DOHH2 (cell line): ENCODE measurements around the gene ATF7IP.

Experiments used
- H3F3A ChIP-seq: fragments of 200-600 bp; sonication (generic), shearing (Covaris generic); 2 replicates; pipeline ENCODE4 v1.6.0; 2016; ENCODE audit warnings: antibody characterized with exemption, mild to moderate bottlenecking; ENCODE audit not compliant: control insufficient read depth, insufficient read depth
- H3K27ac ChIP-seq: fragments of 200-600 bp; sonication (generic); 2 replicates; pipeline ENCODE4 v1.5.1; 2014; ENCODE audit warnings: low read depth, mild to moderate bottlenecking, low read length, moderate library complexity
- H3K27me3 ChIP-seq: fragments of 200-600 bp; sonication (generic); 2 replicates; pipeline ENCODE4 v1.6.1; 2014; ENCODE audit warnings: mild to moderate bottlenecking, low read length, mixed read lengths; ENCODE audit not compliant: control insufficient read depth
- H3K36me3 ChIP-seq: fragments of 200-600 bp; sonication (generic); 2 replicates; pipeline ENCODE4 v1.6.1; 2014; ENCODE audit warnings: mild to moderate bottlenecking, low read length, moderate library complexity, mixed read lengths; ENCODE audit not compliant: control insufficient read depth
- H3K4me1 ChIP-seq: fragments of 200-600 bp; sonication (generic); 2 replicates; pipeline ENCODE4 v1.6.1; 2014; ENCODE audit warnings: mild to moderate bottlenecking, low read length, mixed read lengths; ENCODE audit not compliant: control insufficient read depth
- H3K4me2 ChIP-seq: fragments of 200-600 bp; sonication (generic); 2 replicates; pipeline ENCODE4 v1.6.0; 2014; ENCODE audit warnings: mild to moderate bottlenecking, low read length, moderate library complexity
- H3K4me3 ChIP-seq: fragments of 200-600 bp; sonication (generic); 2 replicates; pipeline ENCODE4 v1.5.1; 2014; ENCODE audit warnings: mild to moderate bottlenecking, low read length, mixed read lengths
- H3K79me2 ChIP-seq: fragments of 200-600 bp; sonication (generic); 2 replicates; pipeline ENCODE4 v1.6.1; 2014; ENCODE audit warnings: mild to moderate bottlenecking, low read length, mixed read lengths; ENCODE audit not compliant: control insufficient read depth
- H3K9me2 ChIP-seq: fragments of 200-600 bp; sonication (generic); replicated peaks from 2 replicates; pipeline ENCODE4 v1.6.1; 2014; ENCODE audit warnings: mild to moderate bottlenecking, low read length, mixed read lengths; ENCODE audit not compliant: control insufficient read depth
- H3K9me3 ChIP-seq: fragments of 200-600 bp; sonication (generic); 2 replicates; pipeline ENCODE4 v1.6.1; 2014; ENCODE audit warnings: antibody characterized with exemption, low read length, mixed read lengths; ENCODE audit not compliant: control insufficient read depth, insufficient read depth
- H4K20me1 ChIP-seq: fragments of 200-600 bp; sonication (generic); 2 replicates; pipeline ENCODE4 v1.6.0; 2014; ENCODE audit warnings: low read depth, mild to moderate bottlenecking, antibody characterized with exemption, low read length, moderate library complexity; ENCODE audit not compliant: control insufficient read depth, insufficient read depth
- CTCF ChIP-seq: fragments of 200-600 bp; sonication (generic); IDR thresholded peaks from one replicate; pipeline ENCODE4 v1.5.1; 2014; ENCODE audit warnings: antibody characterized with exemption, mild to moderate bottlenecking, low read depth, low read length; ENCODE audit not compliant: poor library complexity, severe bottlenecking
- EZH2phosphoT487 ChIP-seq: fragments of 200-600 bp; sonication (generic); IDR thresholded peaks from 2 replicates; pipeline ENCODE4 v1.6.1; 2017; ENCODE audit warnings: borderline replicate concordance, mild to moderate bottlenecking, antibody characterized with exemption, low read length, moderate library complexity, mixed read lengths

Gene ATF7IP

GRCh38 chr12:14431975-14432374 lies 66.5 kb downstream of the ATF7IP start:
- Histone ChIP-seq H3K4me3 (no peak overlapping the region), H3K79me2 (peaks cover 66% of the 10 kb centered on the region), H3K27ac (no peak overlapping the region), H3K36me3 (peaks cover 57% of the 10 kb centered on the region), H3K9me2 (no peaks in the 10 kb centered on the region), H3K27me3 (no peaks in the 10 kb centered on the region), H4K20me1 (no peaks in the 10 kb centered on the region), H3K4me2 (no peak overlapping the region), H3K4me1 (no peaks in the 10 kb centered on the region), H3F3A (0 out of 2 replicates have a peak, but pooled peaks cover 2% of the 10 kb centered on the region), H3K9me3 (peaks cover 6% of the 10 kb centered on the region; the same call in 1 of the 2 replicates)
- TF ChIP-seq CTCF = no peak
- TF ChIP-seq EZH2phosphoT487 = no peak

GRCh38 chr12:14435627-14436026 lies 70.1 kb downstream of the ATF7IP start:
- no peaks in the 10 kb centered on the region for H4K20me1 ChIP-seq
- no peaks in the 10 kb centered on the region for H3K27me3 ChIP-seq
- no peaks in the 10 kb centered on the region for H3K9me3 ChIP-seq
- H3K27ac ChIP-seq = no peak overlapping the region
- H3F3A ChIP-seq = 0 out of 2 replicates have a peak, but pooled peaks cover 2% of the 10 kb centered on the region
- no peak overlapping the region for H3K4me2 ChIP-seq
- peaks cover 51% of the 10 kb centered on the region for H3K36me3 ChIP-seq
- H3K79me2 ChIP-seq = peaks cover 29% of the 10 kb centered on the region
- H3K4me1 ChIP-seq = no peaks in the 10 kb centered on the region
- H3K4me3 ChIP-seq = no peak overlapping the region
- no peaks in the 10 kb centered on the region for H3K9me2 ChIP-seq
- TF ChIP-seq CTCF (no peak), EZH2phosphoT487 (no peak)

GRCh38 chr12:14442221-14442881 lies 76.9 kb downstream of the ATF7IP start:
- Histone ChIP-seq H3F3A (no peaks in the 10 kb centered on the region), H3K79me2 (no peaks in the 10 kb centered on the region; the same call in 1 of the 2 replicates), H3K27me3 (no peaks in the 10 kb centered on the region), H3K36me3 (peaks cover 49% of the 10 kb centered on the region), H3K27ac (no peak overlapping the region), H3K4me3 (no peak overlapping the region), H3K4me2 (no peak overlapping the region), H4K20me1 (no peaks in the 10 kb centered on the region), H3K4me1 (no peaks in the 10 kb centered on the region), H3K9me3 (no peaks in the 10 kb centered on the region), H3K9me2 (no peaks in the 10 kb centered on the region)
- TF ChIP-seq EZH2phosphoT487 (no peak), CTCF (no peak)
